ENCODE measurements around the gene PGR.
"Not testable (repeated sequence)": the region's sequence is repeated elsewhere in the genome, so short reads cannot be mapped to it uniquely, and the experiment has no call there.

The PGR gene

GRCh38 chr11:101063706-101064105 is 65.9 kb downstream of the PGR start:
- no peak for DNase-seq (ENCODE audit: low read depth)

DNA sequence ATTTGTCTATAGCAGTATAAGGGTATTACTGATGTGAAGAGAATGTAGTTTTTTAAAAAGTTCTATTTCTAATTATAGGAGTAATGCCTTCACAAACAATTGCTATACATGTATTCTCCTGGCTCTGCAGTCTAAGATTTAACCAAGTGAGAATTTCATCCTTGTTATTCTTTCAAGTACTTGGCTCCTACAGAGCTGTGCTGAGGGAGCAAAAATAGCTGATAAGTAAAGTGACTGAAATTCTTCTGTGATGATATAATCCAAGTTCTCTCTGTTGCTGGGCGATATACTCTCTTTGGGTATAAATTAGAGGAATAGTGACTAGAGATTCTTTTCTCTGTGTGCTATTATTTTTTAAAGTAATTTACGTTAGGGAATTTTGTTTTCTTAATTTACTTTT is 68.0 kb downstream of the PGR start:
- no peak for DNase-seq (ENCODE audit: low read depth)

- no peak for DNase-seq (ENCODE audit: low read depth)
These were observed 70.3 kb downstream of the PGR start for GRCh38 chr11:101059331-101059730.

GRCh38 chr11:101053492-101053891 is 76.1 kb downstream of the PGR start:
- no peak for DNase-seq (ENCODE audit: low read depth)

DNA sequence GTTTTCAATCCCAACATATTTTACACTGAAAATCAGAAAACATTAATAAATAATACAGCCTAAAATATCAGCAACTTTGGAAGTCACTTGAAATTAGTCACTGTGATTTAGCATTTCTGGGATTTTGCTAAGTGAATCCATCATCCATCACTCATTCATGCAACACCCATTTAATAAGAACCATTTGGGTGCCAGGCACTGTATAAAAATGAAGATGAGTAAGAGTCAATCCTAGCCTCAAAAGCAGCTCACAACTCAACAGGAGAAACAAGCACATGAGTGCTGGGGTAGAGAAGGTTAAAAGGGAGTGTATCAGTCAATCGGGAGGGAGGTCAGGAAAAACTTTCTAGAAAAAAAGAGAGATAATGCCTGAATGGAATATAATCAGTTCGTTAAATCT is 77.9 kb downstream of the PGR start:
- no peak for DNase-seq (ENCODE audit: low read depth)

GRCh38 chr11:101049813-101050212 is 79.8 kb downstream of the PGR start:
- no peak for DNase-seq (ENCODE audit: low read depth)

DNA sequence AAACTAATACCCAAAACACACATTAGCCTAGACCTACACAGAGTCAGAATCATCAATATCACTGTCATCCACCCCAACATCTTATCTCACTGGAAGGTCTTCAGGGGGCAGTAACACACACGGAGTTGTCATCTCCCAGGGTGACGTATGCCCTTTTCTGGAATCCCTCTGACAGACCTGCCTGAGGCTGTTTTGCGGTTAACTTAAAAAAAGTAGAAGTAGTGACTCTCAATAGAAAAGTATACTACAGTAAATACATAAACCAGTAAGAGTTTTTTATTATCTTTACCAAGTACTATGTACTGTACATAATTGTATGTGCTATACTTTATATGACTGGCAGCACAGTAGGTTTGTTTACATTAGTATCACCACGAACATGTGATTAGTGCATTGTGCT is 80.5 kb downstream of the PGR start:
- no peak for DNase-seq (ENCODE audit: low read depth)

DNA sequence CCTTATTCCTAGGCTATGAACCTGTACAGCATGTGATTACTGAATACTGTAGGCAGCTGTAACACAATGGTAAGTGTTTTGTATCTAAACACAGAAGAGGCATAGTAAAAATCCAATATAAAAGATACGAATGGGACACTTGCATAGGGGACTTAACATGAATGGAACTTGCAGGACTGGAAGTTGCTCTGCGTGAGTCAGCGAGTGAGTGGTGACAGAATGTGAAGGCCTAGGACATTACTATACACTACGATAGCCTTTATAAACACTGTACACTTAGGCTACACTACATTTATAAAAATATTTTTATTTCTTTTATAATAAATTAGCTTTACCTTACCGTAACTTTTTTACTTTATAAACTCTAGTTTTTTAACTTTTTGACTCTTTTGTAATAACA is 81.1 kb downstream of the PGR start:
- DNase-seq (ENCODE audit: low read depth), result no peak

DNA sequence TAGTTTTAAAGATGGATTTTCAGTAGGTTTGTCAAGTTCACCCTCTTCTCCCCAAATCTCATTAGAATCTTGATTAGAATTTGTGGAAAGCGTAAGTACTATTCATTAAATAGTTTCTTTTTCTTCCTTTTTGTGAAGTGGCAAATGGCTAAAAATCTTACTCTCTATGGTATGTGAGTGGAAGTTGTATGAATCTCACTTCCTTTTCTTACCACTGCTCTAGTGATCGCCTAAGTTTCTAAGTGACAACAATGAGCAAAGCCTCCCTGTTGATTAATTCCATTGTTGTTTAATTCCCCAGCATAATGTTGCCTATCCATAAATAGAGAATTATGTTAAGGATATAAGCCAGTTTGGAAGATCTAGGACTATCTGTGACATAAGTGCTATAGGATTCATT is 82.7 kb downstream of the PGR start:
- no peak for DNase-seq (ENCODE audit: low read depth)

DNA sequence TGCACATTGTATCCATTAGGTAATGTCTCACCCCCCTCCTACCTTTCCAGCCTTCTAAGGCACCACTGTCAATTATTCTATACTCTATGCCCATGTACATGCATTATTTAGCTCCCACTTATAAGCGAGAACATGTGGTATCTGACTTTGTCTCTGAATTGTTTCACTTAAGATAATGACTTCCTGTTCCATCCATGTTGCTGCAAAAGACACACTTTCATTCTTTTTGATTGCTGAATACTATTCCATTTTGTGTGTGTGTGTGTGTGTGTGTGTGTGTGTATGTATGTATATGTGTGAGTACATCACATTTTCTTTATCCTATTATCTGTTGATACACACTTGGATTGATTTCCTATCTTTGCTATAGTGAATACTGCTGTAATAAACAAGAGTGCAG is 84.2 kb downstream of the PGR start:
- DNase-seq (ENCODE audit: low read depth), result no peak

DNA sequence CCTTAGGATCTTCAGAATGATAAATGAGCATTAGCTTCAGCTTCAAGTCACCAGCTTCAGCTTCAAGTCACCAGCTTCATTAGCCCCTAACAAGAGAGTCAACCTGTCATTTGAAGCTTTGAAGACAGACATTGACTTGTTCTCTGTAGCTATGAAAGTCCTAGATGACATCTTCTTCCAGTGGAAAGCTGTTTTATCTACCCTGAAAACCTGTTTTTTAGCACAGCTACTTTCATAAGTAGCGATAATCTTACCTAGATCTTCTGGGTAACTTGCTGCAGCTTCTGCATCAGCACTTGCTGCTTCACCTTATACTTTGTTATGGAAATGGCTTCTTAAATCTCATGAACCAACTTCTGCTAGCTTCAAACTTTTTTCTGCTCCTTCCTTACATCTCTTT is 85.7 kb downstream of the PGR start:
- DNase-seq (ENCODE audit: low read depth), result no peak

- no peak for DNase-seq (ENCODE audit: low read depth)
These were observed 93.7 kb downstream of the PGR start for GRCh38 chr11:101035872-101036271.

DNA sequence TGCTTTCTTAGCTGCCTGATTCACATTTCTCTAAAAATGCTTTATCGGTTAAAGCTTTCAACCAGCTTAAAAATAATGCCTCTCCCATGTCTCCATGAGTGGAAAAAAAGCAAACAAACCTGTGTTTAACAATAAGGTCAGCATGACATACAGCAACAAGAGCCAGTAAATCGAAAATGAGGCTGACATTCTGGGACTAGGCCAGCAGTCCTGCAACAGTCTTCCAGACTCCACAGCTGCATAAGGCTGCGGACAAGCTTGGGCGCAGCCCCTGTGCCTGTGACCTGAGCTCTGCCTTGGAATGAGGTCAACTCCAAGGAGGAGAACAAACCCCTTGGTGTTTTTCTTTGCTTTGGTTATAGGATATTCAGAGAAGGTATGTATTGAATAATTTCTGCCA is 95.5 kb downstream of the PGR start:
- no peak for DNase-seq (ENCODE audit: low read depth)

GRCh38 chr11:101032991-101033390 is 96.6 kb downstream of the PGR start:
- no peak for DNase-seq (ENCODE audit: low read depth)

- DNase-seq (ENCODE audit: low read depth), result no peak
These were observed 97.9 kb downstream of the PGR start for GRCh38 chr11:101031713-101032112.

DNA sequence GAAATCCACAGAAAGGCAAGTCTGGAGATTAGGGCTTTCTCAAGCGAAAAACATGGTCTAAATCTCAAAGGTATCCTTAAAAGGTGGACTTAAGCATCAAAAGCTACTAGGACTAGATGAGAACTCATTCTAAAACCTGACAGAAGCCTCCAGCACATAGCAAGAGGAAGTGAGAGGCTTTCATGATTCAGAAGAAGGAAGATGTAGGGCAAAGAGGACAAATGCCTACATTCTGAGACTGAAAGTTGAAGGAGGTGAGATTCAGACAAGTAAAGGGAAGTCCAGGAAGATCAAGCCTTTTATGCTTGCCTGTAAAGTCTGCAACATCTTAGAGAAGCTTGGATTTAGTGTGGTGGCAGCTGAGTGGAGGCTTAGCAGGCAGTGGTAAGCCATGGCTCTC is 98.9 kb downstream of the PGR start:
- DNase-seq (ENCODE audit: low read depth), result no peak

GRCh38 chr11:101030015-101030414 is 99.6 kb downstream of the PGR start:
- no peak for DNase-seq (ENCODE audit: low read depth)

GRCh38 chr11:101028644-101029043 is 101.0 kb downstream of the PGR start:
- no peak for DNase-seq (ENCODE audit: low read depth)

DNA sequence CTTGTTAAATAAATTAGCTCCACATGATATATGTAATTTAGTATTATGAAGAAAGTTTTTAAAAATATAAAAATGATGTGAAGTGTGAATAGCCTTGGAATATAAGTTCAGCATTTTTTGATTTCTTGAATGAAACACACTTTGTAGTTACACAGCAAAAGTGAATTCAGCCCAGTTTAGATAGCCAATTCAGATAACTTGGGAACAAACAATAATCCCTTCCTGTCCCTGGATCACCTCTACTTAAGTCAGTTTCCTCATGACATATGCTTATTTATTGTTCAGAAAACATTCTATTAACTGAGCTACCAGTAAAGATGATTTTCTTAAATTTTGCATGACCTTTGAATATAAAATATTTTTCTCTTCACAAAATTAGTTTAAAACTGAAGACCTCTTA is 107.4 kb downstream of the PGR start:
- DNase-seq (ENCODE audit: low read depth), result no peak

GRCh38 chr11:101019870-101020269 is 109.7 kb downstream of the PGR start:
- no peak for DNase-seq (ENCODE audit: low read depth)

DNA sequence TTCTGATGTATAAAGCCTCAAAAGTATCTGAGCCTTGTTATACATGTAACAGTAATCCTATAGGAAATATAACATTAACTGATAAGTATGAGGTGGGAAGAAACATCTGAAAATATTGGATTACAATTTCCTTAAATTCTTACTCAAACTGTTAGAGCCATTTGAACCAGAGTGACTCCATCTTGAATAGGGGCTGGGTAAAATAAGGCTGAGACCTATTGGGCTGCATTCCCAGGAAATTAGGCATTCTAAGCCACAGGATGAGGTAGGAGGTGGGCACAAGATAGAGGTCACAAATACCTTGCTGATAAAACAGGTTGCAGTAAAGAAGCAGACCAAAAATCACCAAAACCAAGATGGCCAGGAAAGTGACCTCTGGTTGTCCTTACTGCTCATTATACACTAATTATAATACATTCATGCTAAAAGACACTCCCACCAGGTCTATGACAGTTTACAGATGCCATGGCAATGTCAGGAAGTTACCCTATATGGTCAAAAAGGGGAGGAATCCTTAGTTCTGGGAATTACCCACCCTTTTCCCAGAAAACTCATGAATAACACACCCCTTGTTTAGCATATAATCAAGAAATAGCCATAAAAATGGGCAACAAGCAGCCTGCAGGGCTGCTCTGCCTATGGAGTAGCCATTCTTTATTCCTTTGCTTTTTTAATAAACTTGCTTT is 114.9 kb downstream of the PGR start:
- DNase-seq (ENCODE audit: low read depth), result no peak

- DNase-seq (ENCODE audit: low read depth), result not testable (repeated sequence)
These were observed 115.9 kb downstream of the PGR start for GRCh38 chr11:101013702-101014101.

- no peak for DNase-seq (ENCODE audit: low read depth)
These were observed 117.7 kb downstream of the PGR start for GRCh38 chr11:101011881-101012280.

DNA sequence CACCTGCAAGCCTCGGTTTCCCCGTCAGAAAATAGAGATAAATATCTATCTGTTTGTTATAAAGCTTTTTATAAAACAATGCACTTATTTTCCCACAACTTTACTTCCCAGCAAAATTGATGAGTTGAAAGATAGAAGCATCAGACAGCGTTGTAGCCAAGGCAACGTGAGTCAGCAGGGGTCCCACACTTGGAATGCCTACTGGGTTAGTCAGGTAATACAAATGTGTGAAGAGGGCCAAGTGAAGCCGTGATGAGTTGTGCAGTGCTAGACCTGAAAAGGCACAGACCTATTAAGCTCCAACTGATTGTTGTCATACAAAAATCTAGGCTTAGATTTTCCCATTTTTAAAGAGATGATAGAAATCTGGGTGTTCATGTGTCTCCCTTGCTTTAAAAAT is 118.7 kb downstream of the PGR start:
- no peak for DNase-seq (ENCODE audit: low read depth)

- DNase-seq (ENCODE audit: low read depth), result no peak
These were observed 119.9 kb downstream of the PGR start for GRCh38 chr11:101009690-101010055.
